Trophoblast cell (in vitro differentiated cells and primary cell): Measurements from ENCODE around the gene TUB.

Experiments used
- DNase-seq, 2 donors: peaks; one replicate each; pipeline ENCODE4 v3.0.0-alpha.2; 2016
- H2AFZ ChIP-seq: 2 replicates; pipeline ENCODE4 v1.6.1; 2013; ENCODE audit warnings: low read length, moderate library complexity, mild to moderate bottlenecking; ENCODE audit not compliant: insufficient read depth, poor library complexity
- H2AK5ac ChIP-seq: 2 replicates; pipeline ENCODE4 v1.6.1; 2013; ENCODE audit warnings: mild to moderate bottlenecking, low read length
- H2BK120ac ChIP-seq: 2 replicates; pipeline ENCODE4 v1.6.1; 2013; ENCODE audit warnings: low read length, mild to moderate bottlenecking, moderate library complexity; ENCODE audit not compliant: insufficient read depth, poor library complexity
- H2BK12ac ChIP-seq: 2 replicates; pipeline ENCODE4 v1.6.1; 2013; ENCODE audit warnings: mild to moderate bottlenecking, low read length, moderate library complexity
- H2BK5ac ChIP-seq: 2 replicates; pipeline ENCODE4 v1.6.1; 2013; ENCODE audit warnings: low read length, low read depth, moderate library complexity, mild to moderate bottlenecking; ENCODE audit not compliant: poor library complexity
- H3K14ac ChIP-seq: 2 replicates; pipeline ENCODE4 v1.6.1; 2013; ENCODE audit warnings: mild to moderate bottlenecking, low read length
- H3K18ac ChIP-seq: 2 replicates; pipeline ENCODE4 v1.6.1; 2013; ENCODE audit warnings: mild to moderate bottlenecking, low read length
- H3K23ac ChIP-seq: 2 replicates; pipeline ENCODE4 v1.6.1; 2013; ENCODE audit warnings: low read length
- H3K27ac ChIP-seq: 2 replicates; pipeline ENCODE4 v1.5.1; 2013; ENCODE audit warnings: low read depth, mild to moderate bottlenecking, inconsistent platforms, low read length, moderate library complexity
- H3K27me3 ChIP-seq: 2 replicates; pipeline ENCODE4 v1.6.1; 2013; ENCODE audit warnings: inconsistent platforms, mild to moderate bottlenecking, low read length, moderate library complexity; ENCODE audit not compliant: insufficient read depth
- H3K36me3 ChIP-seq, 2 experiments: 1 replicate in 1 of 2; 2 replicates in 1 of 2; pipeline ENCODE4 v1.6.1; 2013; ENCODE audit warnings: low read length in 2 of 2, mild to moderate bottlenecking in 2 of 2, moderate library complexity in 1 of 2; ENCODE audit not compliant: insufficient read depth in 2 of 2, control insufficient read depth in 1 of 2
- H3K4ac ChIP-seq: 2 replicates; pipeline ENCODE4 v1.6.1; 2013; ENCODE audit warnings: low read depth, mild to moderate bottlenecking, low read length, moderate library complexity
- H3K4me1 ChIP-seq, 2 experiments: 1 replicate in 1 of 2; 2 replicates in 1 of 2; pipeline ENCODE4 v1.6.1; 2013; ENCODE audit warnings: low read length in 2 of 2, mild to moderate bottlenecking in 2 of 2, moderate library complexity in 1 of 2; ENCODE audit not compliant: insufficient read depth in 2 of 2, control insufficient read depth in 1 of 2
- H3K4me2 ChIP-seq: 2 replicates; pipeline ENCODE4 v1.6.1; 2013; ENCODE audit warnings: inconsistent platforms, mild to moderate bottlenecking, low read length, moderate library complexity
- H3K4me3 ChIP-seq: 2 replicates; pipeline ENCODE4 v1.5.1; 2013; ENCODE audit warnings: mild to moderate bottlenecking, low read depth, low read length, inconsistent platforms
- H3K79me1 ChIP-seq: one replicate; pipeline ENCODE4 v1.6.1; 2013; ENCODE audit warnings: low read length
- H3K79me2 ChIP-seq: 2 replicates; pipeline ENCODE4 v1.6.1; 2013; ENCODE audit warnings: low read length, mild to moderate bottlenecking; ENCODE audit not compliant: control insufficient read depth, insufficient read depth, poor library complexity
- H3K9ac ChIP-seq: 2 replicates; pipeline ENCODE4 v1.6.1; 2013; ENCODE audit warnings: mild to moderate bottlenecking, low read length
- H3K9me3 ChIP-seq: 2 replicates; pipeline ENCODE4 v1.6.1; 2013; ENCODE audit warnings: low read depth, mild to moderate bottlenecking, control low read depth, inconsistent platforms, low read length; ENCODE audit not compliant: insufficient read depth
- H4K12ac ChIP-seq: 2 replicates; pipeline ENCODE4 v1.6.1; 2013; ENCODE audit warnings: low read depth, mild to moderate bottlenecking, low read length, moderate library complexity
- H4K8ac ChIP-seq: 2 replicates; pipeline ENCODE4 v1.6.1; 2013; ENCODE audit warnings: low read depth, mild to moderate bottlenecking, low read length, moderate library complexity
- H4K91ac ChIP-seq: one replicate; pipeline ENCODE4 v1.6.1; 2013; ENCODE audit warnings: low read depth, mild to moderate bottlenecking, low read length, moderate library complexity
- WGBS: extraction: QIAGEN DNeasy Blood & Tissue Kit; methylation state at CpG from one replicate; pipeline ENCODE4 v1.1.7; 2013; ENCODE audit warnings: missing lambda C conversion rate; ENCODE audit not compliant: insufficient read length, insufficient coverage; ENCODE audit errors: extremely low coverage; 5-methylcytosine and 5-hydroxymethylcytosine counted together

Gene TUB

DNA sequence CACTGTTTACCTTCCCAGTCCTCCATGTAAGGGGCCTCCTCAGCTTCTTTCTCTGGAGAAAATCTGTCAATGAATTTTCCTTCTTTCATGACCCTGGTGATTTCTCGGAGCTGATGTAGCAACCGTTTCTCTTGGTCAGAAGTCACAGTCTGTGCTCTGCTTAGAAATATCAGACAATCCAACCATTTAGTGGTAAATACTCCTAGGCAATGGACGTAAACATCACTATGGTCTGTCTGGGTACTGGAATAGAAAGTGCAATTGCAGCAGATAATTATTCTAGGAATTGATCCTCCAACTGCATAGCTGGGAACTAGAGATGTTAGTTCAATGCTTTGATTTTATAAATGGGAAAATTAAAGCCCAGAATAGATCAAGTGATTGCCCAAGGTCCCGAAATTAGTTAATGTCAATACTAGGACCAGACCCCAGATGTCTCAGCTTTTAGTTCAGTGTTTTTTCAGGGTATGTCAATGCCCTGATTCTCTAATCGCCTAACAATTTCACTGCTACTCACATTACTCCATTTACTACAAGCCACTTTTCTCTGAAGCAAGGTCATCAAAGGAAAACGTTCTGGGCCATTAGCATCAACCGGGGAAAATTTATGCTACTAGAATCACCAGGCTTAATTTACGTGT, 45.8 kb downstream of the TUB start:
- Histone ChIP-seq H3K4me2 (no peak overlapping the region), H3K18ac (no peak overlapping the region), H2AFZ (no peak overlapping the region), H2BK12ac (no peak overlapping the region), H4K12ac (no peak overlapping the region), H3K9me3 (no peaks in the 10 kb centered on the region), H4K8ac (no peak overlapping the region), H3K4me3 (no peak overlapping the region), H3K79me2 (no peaks in the 10 kb centered on the region), H2BK120ac (no peak overlapping the region), H3K27me3 (no peaks in the 10 kb centered on the region), H3K79me1 (no peaks in the 10 kb centered on the region), H3K4ac (no peak overlapping the region), H3K14ac (no peak overlapping the region), H3K23ac (no peak overlapping the region), H3K27ac (no peak overlapping the region), H2AK5ac (no peak overlapping the region), H3K36me3 (no peaks in the 10 kb centered on the region), H3K9ac (no peak overlapping the region), H2BK5ac (no peak overlapping the region), H4K91ac (no peak overlapping the region), H3K4me1 (no peaks in the 10 kb centered on the region)
- no peak for DNase-seq
- no CpG with 5 or more reads among the region's 8 CpGs for WGBS

DNA sequence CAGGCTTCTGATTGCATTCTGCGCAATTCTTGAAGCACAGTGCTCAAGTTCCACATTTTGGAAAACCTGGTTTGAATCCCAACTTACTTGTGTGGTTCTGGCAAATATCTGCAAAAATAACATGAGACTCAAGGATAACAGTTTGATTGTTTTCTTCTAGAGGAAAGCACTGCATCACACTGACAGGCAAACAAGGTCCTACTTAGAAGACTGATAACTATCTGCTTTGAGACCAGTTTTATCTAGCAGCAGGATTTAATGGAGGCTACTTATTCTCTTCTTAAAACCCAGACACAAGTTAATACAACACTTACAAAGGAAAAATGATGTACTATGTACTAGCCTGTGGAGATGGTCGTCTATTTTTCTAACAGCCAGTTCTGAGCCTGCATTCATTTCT, 46.4 kb downstream of the TUB start:
- WGBS: no CpG with 5 or more reads among the region's 2 CpGs

DNA sequence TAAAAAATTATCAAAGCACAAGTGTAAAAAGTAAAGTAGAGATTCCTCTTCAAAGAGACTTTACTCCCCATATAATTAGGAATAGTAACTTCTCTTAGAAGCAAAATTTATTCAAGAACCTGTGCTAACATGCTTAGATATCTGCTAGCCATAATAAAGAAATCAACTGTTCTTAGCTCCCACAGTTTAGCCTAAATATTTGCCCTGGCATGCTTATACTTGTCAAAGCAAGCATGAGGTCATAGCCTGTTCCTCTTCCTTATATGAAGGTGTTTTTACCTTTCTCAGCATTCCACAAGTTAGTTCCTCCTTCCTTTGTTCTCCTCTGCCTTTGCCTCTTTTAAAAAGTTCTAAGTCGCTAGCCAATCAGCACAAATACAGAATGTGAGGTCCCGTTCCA, 57.5 kb downstream of the TUB start:
- Histone ChIP-seq H3K14ac (no peak overlapping the region), H2AK5ac (no peak overlapping the region), H2AFZ (no peak overlapping the region), H2BK5ac (no peak overlapping the region), H3K27me3 (no peaks in the 10 kb centered on the region), H4K8ac (no peak overlapping the region), H3K4me2 (no peak overlapping the region), H3K9me3 (no peaks in the 10 kb centered on the region), H2BK12ac (no peak overlapping the region), H2BK120ac (no peak overlapping the region), H3K79me2 (no peaks in the 10 kb centered on the region), H4K91ac (peak overlapping the region; percentile 47), H3K4me3 (no peak overlapping the region), H3K18ac (no peak overlapping the region), H3K36me3 (no peaks in the 10 kb centered on the region), H3K4me1 (no peaks in the 10 kb centered on the region), H3K23ac (no peak overlapping the region), H4K12ac (no peak overlapping the region), H3K79me1 (no peaks in the 10 kb centered on the region), H3K9ac (no peak overlapping the region), H3K27ac (no peak overlapping the region), H3K4ac (no peak overlapping the region)
- DNase-seq: no peak
- WGBS: no CpG with 5 or more reads among the region's 2 CpGs

More for the DNA sequence above, 46.4 kb downstream of the TUB start:
- Histone ChIP-seq H3K4me2 (no peak overlapping the region), H4K91ac (no peak overlapping the region), H3K4ac (no peak overlapping the region), H3K4me3 (no peak overlapping the region), H3K27ac (no peak overlapping the region), H2AFZ (no peak overlapping the region), H2BK5ac (no peak overlapping the region), H4K12ac (no peak overlapping the region), H3K79me1 (no peaks in the 10 kb centered on the region), H2BK120ac (no peak overlapping the region), H4K8ac (no peak overlapping the region), H3K36me3 (no peaks in the 10 kb centered on the region), H3K79me2 (no peaks in the 10 kb centered on the region), H3K9me3 (no peaks in the 10 kb centered on the region), H3K14ac (no peak overlapping the region), H2AK5ac (no peak overlapping the region), H3K27me3 (no peaks in the 10 kb centered on the region), H2BK12ac (no peak overlapping the region), H3K9ac (no peak overlapping the region), H3K18ac (no peak overlapping the region), H3K4me1 (no peaks in the 10 kb centered on the region), H3K23ac (no peak overlapping the region)
- DNase-seq: no peak

DNA sequence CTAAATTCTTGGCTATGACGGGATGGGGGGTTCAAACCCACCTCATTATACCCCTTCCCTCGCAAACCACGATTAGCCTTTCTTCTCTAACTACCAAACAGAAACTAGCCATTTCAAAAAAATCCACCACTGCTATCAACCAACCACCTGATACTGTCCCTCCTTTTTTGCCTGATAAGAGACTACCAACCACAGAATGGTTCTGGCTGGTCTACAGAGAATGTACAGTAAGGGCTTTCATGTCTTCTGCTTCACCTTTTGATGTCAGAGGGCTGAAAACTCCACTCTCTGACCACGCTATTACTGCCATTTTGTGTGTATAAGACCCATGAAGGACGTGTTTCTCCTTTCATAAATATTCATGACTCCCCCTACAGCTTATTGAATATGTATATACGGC, 68.7 kb downstream of the TUB start:
- H3K27ac ChIP-seq: no peak overlapping the region
- no peaks in the 10 kb centered on the region for H3K9me3 ChIP-seq
- H3K79me2 ChIP-seq: no peaks in the 10 kb centered on the region
- H3K4ac ChIP-seq: no peak overlapping the region
- H3K4me1 ChIP-seq: no peaks in the 10 kb centered on the region
- no peaks in the 10 kb centered on the region for H3K27me3 ChIP-seq
- H2BK120ac ChIP-seq: no peak overlapping the region
- H2AK5ac ChIP-seq: no peak overlapping the region
- no peak overlapping the region for H2BK12ac ChIP-seq
- no peaks in the 10 kb centered on the region for H3K79me1 ChIP-seq
- no peak overlapping the region for H3K18ac ChIP-seq
- no peaks in the 10 kb centered on the region for H3K36me3 ChIP-seq
- no peak overlapping the region for H4K8ac ChIP-seq
- H2BK5ac ChIP-seq: no peak overlapping the region
- no peak overlapping the region for H3K14ac ChIP-seq
- no peak overlapping the region for H3K23ac ChIP-seq
- 100% methylated on average over 2 of the region's 6 CpGs for WGBS
- H4K12ac ChIP-seq: no peak overlapping the region
- H3K4me3 ChIP-seq: no peak overlapping the region
- H3K4me2 ChIP-seq: no peak overlapping the region
- no peak for DNase-seq
- no peak overlapping the region for H3K9ac ChIP-seq
- H4K91ac ChIP-seq: no peak overlapping the region
- no peak overlapping the region for H2AFZ ChIP-seq
